GM15510 (cell line): ENCODE data around the gene ADCY1.

Source experiments
- POLR2A ChIP-seq: IDR thresholded peaks from 3 replicates; pipeline ENCODE4 v1.6.1; 2011; ENCODE audit warnings: borderline replicate concordance; ENCODE audit not compliant: insufficient read length; ENCODE audit errors: extremely low read depth

Gene ADCY1

GRCh38 chr7:45624392-45624760 is 50.2 kb downstream of the ADCY1 start:
- TF ChIP-seq POLR2A = no peak

DNA sequence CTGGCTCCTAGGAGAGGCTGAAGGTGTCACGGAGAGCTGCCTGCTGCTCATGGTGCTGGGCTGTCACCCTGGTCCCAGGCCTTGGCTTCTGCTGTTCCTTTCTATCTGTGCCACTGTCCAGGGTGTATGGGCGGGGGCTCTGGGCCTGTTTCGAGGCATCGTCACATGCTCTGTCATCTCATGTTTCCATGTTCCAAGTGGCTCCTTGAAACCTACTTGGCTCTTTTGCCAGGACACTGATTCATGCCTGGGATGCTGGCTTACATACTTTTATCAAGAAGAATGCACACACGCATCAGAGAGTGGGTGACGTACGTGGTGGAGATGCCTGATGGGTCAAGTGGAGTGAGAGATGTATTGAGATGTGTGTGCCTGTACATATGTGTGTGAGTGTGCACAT is 50.9 kb downstream of the ADCY1 start:
- TF ChIP-seq POLR2A = no peak

DNA sequence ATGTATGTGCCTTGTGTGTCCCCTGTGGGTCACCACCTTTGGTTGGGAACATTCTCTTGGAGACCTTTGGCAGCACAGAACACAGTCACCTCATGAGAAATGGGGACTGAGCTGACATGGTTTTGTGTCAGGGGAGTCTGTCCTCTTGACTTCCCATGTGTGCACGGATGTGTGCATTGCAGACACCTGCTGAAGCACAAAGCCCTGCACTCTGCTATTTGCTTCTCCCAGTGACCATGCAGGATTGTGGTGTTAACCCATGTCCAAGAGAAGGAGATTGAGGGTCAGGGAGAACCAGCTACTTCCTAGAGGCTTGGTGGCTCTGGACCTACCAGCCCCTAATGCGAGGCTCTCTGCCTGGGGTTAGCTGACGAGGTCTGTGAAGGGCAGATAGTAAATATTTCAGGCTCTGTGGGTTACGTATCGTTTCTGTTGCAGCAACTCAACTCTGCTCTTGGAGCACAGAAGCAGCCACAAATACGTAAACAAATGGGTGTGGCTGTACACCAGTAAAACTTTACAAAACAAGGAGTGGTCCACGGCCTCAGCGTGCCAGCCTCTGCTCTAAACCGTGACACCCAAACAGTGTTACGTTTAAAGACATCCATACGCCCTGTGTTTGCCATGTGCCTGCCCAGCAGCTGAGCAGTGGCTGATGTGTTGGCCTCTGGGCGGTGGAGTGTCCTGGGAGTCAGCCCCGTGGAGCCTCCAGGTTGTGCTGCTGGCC is 51.7 kb downstream of the ADCY1 start:
- TF ChIP-seq POLR2A = no peak

DNA sequence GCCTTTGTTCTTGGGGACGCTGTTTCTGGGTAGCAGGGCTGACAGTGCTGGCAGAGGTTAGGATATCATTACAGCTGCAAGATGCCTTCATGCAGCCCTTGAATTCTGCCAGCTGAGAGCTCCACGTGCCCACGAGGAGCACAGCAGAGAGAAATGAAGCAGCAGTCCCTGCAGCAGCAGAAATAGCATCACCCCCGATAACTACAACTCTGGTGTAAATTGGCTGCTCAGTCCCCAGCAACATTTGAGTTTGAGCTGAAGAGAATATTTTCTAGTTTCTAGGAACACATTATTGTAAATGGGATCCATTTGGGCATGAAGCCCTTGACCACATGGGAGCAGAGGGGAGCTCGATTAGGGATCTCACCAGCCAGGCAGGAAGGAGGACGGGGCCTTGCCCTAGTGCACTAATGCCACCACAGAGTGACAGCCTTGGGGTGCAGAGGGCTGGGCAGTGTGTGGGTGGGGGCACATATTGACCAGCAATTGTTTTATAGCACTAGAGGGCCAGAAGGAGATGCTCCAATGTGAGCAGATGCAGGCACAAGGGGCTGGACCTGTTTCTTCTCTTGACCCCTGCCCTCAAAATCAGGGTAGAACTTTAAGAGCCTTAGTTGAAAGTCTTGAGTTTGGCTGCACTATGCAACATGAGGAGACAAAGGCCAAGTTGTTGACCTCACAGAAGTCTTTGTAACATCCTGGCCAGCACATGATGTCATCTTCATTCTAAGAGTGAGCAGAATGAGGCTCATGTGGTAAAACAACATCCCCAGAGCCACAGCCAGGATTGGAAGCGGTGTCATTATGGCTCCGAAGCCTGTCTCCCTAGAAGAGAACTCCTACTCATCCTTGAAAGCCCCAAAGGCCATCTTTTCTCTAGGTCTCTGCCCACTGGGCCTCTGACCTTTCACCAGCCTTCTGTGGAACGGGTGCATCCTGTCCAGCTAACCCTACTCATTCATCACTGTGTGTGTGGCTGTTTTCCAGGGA is 52.6 kb downstream of the ADCY1 start:
- no peak for TF ChIP-seq POLR2A

- no peak for TF ChIP-seq POLR2A
These were observed 53.7 kb downstream of the ADCY1 start for GRCh38 chr7:45627691-45628456.

DNA sequence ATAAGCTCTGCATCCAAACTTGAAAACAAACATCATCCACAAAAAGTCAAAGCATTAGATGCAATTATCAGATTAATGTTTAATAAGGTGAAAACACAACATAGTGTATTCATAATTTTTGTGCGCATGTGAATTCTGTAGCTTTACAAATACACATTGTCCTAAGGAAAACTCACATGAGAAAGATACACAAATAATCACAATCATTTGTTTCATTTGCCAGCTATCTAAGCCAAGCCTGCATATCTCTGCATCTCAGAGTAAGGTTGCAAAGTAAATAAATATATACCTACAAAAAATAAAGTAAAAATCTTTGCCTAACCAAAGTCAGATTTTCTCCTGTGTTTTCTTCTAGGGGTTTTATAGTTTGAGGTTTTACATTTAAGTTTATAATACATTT is 57.4 kb downstream of the ADCY1 start:
- TF ChIP-seq POLR2A = no peak

DNA sequence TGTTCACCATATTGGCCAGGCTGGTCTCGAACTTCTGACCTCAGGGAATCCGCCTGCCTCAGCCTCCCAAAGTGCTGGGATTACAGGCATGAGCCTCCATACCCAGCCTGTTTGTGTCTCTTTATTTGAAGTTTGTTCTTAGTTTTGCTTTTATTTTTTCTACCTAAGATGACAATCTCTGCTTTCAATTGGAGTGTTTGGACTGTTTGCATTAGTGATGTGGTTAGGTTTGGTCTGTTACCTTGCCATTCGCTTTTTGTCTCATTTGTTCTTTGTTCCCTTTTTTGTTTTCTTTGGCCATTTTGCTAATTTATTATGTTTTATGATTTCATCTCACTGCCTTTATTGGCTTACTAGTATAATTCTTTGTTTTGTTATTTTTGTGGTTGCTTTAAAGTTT is 62.6 kb downstream of the ADCY1 start:
- TF ChIP-seq POLR2A = no peak

DNA sequence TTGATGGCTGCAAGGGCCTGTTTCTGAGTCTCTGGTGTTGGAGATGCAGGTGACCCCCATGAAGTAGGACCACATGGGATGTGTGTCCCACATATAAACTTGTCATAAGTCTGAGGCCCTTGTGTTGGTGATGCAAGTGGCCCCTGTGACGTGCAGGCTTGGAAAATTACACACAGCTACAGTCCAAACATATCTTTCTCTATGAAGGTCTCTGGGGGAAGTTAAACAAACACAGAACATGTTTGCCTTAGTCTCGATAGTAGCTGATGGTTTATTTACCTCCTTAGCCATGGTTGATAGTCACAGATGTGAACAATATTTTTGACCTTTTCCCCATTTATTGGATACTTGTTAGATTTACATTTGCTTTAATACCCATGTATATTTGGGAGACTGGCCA is 64.7 kb downstream of the ADCY1 start:
- TF ChIP-seq POLR2A = no peak

DNA sequence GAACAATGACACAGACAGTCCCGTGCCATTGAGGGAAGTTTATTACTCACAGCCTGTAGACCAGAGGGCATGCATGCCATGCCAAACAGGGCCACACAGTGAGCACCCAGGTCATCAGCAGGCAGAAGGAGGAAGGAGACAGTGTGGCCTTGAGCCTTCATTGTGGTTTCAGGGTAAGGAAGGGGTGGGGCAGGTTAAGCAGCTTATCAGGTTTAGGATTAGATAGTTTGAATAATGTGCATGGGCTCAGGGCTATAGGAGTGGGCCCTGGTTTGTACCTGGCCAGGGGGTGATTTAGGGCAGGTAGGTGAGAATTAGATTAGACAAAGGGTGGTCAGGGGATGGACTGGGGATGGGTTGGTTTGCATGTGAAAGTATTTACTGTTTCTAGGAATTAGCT is 67.9 kb downstream of the ADCY1 start:
- TF ChIP-seq POLR2A = no peak

GRCh38 chr7:45643630-45644029 is 69.5 kb downstream of the ADCY1 start:
- TF ChIP-seq POLR2A = no peak

GRCh38 chr7:45644237-45644636 is 70.1 kb downstream of the ADCY1 start:
- no peak for TF ChIP-seq POLR2A

DNA sequence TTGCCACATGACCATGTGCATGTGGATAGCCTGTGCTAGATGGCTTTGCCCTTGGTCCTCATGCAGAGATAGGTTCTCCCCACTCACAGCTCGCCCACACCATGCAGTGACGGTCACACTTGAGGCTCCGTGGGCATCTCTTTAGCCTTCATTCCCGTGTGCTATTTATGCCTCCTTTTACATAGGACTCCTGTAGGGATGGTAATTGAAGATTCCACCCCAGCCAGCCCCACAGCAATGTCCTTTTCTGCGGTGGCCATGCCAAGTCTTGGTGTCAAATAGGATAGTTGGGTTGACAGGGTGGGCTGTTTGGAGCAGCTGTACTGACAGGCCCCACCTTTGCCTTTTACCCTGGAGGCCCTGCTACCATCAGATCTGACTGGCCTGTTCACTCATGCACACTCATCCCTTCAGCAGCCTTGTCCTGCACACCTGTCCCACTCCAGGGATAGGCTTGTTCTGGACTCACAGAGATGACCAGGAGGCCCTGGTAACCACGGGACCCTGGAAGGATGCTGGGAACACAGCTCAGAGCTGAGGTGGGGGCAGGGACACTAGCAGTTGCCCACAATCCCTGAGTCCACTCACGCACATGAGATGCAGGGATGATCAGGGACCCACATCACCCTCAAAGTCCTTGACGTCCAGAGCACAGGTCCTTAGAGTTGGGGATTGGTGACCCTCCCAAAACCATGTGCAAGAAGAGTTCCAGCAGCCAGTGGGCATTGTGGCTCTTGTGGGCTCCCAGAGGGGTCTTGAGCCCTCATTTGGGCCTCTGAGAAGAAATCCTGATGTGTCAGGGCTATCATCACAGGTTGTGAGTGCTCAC is 71.2 kb downstream of the ADCY1 start:
- TF ChIP-seq POLR2A = no peak

- no peak for TF ChIP-seq POLR2A
These were observed 72.1 kb downstream of the ADCY1 start for GRCh38 chr7:45646207-45646821.
